Lower leg skin (tissue), 4 donors: ENCODE measurements around the gene SLC7A10. TPM values are rescaled to one million over a fixed set of nuclear protein-coding genes. Genes with fewer than 3 reads are reported as not detected.

ENCODE experiments used
- DNase-seq, 2 donors: peaks; one replicate each; pipeline ENCODE4 v3.0.0-alpha.2; 2019; ENCODE audit warnings: low spot score in 2 of 2
- H3K4me3 ChIP-seq: fragments of 200-600 bp; sonication (generic); 2 replicates; pipeline ENCODE4 v1.5.1; 2017; ENCODE audit warnings: mild to moderate bottlenecking, low read depth; ENCODE audit not compliant: poor library complexity, severe bottlenecking
- POLR2A ChIP-seq, 2 donors: fragments of 450-650 bp; IDR thresholded peaks; one replicate each; pipeline ENCODE4 v1.6.1; 2016 to 2017; ENCODE audit warnings: antibody characterized with exemption in 2 of 2, mild to moderate bottlenecking in 1 of 2, moderate library complexity in 1 of 2
- WGBS, 2 donors: methylation state at CpG; one replicate each; pipeline ENCODE4 v1.1.5; 2018; 5-methylcytosine and 5-hydroxymethylcytosine counted together
- intact Hi-C: fragments of 100-400 bp; cut with DNase I; formaldehyde crosslinking; loops from one replicate; pipeline ENCODE4 v1.15.0; 2023; ENCODE audit warnings: low total_unique reads
- total RNA-seq, 4 donors: library from RNA; depleted of rRNA; stranded (reverse); fragments of >200 nt; gene quantifications; one replicate each; pipeline ENCODE4 v1.1.0, GENCODE V29; 2016
- TF ChIP-seq, protein P1 (sequence below), 3 donors: fragments of 450-650 bp; IDR thresholded peaks; one replicate each; pipeline ENCODE4 v1.5.1; 2016; ENCODE audit warnings: antibody characterized with exemption in 3 of 3, mild to moderate bottlenecking in 3 of 3, moderate library complexity in 2 of 3

Gene SLC7A10
- total RNA-seq, 4 donors from 2014 or later = 0.62 TPM; not detected in 3

DNA sequence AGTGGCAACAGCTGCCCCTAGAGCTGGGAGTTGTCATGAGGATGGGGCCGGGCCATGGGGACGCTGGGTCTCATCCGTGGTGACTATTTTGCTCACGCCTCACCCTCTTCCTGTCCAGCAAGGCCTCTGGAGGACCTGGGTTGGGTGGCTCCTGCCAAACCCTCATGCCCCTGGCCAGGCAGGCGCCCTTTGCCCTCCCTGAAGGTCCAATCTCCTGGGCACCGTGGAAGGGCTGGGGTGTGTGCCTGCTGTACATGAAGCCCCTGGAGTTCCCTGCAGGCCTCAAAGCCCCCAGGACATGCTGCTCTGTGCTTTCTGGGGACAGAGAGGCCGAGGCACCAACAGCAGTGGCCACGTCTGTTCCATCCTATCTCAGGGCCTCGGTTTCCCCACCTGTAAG, 17.7 kb downstream of the SLC7A10 start:
- H3K4me3 ChIP-seq = no peak overlapping the region
- 86 to 90% methylated on average over 8 to 9 of the region's 9 CpGs for WGBS, 2 donors
- no peak for DNase-seq
- no peak for TF ChIP-seq POLR2A (IDR thresholded peaks at IDR 0.05)
- TF ChIP-seq, protein P1, sequence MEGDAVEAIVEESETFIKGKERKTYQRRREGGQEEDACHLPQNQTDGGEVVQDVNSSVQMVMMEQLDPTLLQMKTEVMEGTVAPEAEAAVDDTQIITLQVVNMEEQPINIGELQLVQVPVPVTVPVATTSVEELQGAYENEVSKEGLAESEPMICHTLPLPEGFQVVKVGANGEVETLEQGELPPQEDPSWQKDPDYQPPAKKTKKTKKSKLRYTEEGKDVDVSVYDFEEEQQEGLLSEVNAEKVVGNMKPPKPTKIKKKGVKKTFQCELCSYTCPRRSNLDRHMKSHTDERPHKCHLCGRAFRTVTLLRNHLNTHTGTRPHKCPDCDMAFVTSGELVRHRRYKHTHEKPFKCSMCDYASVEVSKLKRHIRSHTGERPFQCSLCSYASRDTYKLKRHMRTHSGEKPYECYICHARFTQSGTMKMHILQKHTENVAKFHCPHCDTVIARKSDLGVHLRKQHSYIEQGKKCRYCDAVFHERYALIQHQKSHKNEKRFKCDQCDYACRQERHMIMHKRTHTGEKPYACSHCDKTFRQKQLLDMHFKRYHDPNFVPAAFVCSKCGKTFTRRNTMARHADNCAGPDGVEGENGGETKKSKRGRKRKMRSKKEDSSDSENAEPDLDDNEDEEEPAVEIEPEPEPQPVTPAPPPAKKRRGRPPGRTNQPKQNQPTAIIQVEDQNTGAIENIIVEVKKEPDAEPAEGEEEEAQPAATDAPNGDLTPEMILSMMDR (IDR thresholded peaks at IDR 0.05) = no peak
- intact Hi-C loops = loop anchor here (10.0 kb wide), 1 partner anchor 547 kb away; no protein-coding TSS in a partner anchor

DNA sequence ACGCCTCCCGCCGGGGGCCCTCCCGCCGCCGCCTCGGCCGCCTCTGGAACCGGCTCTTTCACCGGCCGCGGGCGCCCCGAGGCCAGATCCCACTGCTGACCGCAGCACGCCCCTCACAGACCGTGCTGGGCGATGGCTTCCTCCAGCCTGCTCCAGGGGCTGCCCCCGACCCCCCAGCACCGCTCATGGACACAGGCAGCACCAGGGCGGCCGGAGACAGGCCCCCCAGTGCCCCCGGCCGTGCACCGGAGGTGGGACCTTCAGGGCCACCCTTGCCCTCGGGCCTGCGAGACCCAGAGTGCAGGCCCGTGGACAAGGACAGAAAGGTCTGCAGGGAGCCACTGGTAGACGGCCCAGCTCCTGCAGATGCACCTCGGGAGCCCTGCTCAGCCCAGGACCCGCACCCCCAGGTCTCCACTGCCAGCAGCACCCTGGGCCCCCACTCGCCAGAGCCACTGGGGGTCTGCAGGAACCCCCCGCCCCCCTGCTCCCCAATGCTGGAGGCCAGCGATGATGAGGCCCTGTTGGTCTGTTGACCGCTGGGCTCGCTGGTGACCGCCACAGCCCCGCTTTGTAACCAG, 18.5 kb downstream of the SLC7A10 start:
- intact Hi-C loops = loop anchor here (10.0 kb wide), 1 partner anchor 548 kb away; no protein-coding TSS in a partner anchor
- no peak overlapping the region for H3K4me3 ChIP-seq
- WGBS, 2 donors = 93 to 95% methylated on average over 18 to 21 of the region's 38 CpGs
- no peak for DNase-seq
- TF ChIP-seq, protein P1 (IDR thresholded peaks at IDR 0.05) = no peak
- no peak for TF ChIP-seq POLR2A (IDR thresholded peaks at IDR 0.05)

DNA sequence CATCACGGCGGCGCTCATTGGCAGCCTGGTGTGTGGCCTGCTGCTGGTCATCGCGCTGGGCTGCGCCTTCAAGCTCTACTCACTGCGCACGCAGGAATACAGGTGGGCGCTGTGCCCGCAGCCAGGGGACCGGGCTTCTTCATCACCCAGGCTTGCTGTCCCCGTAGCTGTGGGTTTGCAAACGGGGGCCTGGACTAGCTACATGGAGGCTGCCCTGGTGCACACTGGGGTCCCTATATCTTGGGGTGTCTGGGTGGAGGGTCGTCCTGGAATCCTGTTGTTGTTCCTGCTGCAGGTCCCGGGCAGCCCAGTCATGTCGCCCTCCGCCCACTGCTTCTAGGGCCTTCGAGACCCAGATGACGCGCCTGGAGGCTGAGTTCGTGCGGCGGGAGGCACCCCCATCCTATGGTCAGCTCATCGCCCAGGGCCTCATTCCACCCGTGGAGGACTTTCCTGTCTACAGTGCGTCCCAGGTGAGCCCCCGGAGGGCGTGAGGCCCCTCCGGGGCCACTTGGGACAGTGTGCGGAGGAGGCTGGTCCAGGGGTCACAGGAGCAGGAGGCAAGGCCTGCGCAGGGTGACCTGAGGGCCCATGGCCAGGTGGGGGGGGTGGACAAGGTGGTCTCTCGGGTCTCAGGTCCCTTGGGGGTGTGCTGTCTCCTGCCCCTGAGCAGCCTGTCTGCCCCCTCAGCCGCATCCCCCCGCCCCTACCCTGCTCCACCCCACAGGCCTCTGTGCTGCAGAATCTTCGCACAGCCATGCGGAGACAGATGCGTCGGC, 19.2 kb downstream of the SLC7A10 start:
- intact Hi-C loops = loop anchor here (10.0 kb wide), 1 partner anchor 548 kb away; no protein-coding TSS in a partner anchor
- WGBS, 2 donors = 91 to 95% methylated on average over 19 to 33 of the region's 38 CpGs
- no peak overlapping the region for H3K4me3 ChIP-seq
- no peak for DNase-seq
- TF ChIP-seq POLR2A (IDR thresholded peaks at IDR 0.05) = no peak
- TF ChIP-seq, protein P1 (IDR thresholded peaks at IDR 0.05) = no peak

DNA sequence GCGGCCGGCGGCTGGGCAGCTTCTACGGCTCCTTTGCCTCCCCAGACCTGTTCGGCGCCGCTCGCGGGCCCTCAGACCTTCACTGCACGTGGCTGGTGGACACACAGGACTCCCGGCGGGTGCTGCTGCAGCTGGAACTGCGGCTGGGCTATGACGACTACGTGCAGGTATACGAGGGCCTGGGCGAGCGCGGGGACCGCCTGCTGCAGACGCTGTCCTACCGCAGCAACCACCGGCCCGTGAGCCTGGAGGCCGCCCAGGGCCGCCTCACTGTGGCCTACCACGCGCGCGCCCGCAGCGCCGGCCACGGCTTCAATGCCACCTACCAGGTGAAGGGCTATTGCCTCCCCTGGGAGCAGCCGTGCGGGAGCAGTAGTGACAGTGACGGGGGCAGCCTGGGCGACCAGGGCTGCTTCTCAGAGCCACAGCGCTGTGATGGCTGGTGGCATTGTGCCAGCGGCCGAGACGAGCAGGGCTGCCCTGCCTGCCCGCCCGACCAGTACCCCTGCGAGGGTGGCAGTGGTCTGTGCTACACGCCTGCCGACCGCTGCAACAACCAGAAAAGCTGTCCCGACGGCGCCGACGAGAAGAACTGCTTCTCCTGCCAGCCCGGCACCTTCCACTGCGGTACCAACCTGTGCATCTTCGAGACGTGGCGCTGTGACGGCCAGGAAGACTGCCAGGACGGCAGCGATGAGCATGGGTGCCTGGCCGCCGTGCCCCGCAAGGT, 20.0 kb downstream of the SLC7A10 start:
- DNase-seq = no peak
- H3K4me3 ChIP-seq = no peak overlapping the region
- intact Hi-C loops = loop anchor here (10.0 kb wide), 1 partner anchor 549 kb away; no protein-coding TSS in a partner anchor
- 92 to 95% methylated on average over 37 to 54 of the region's 64 CpGs for WGBS, 2 donors
- TF ChIP-seq, protein P1 (IDR thresholded peaks at IDR 0.05) = no peak
- no peak for TF ChIP-seq POLR2A (IDR thresholded peaks at IDR 0.05)

DNA sequence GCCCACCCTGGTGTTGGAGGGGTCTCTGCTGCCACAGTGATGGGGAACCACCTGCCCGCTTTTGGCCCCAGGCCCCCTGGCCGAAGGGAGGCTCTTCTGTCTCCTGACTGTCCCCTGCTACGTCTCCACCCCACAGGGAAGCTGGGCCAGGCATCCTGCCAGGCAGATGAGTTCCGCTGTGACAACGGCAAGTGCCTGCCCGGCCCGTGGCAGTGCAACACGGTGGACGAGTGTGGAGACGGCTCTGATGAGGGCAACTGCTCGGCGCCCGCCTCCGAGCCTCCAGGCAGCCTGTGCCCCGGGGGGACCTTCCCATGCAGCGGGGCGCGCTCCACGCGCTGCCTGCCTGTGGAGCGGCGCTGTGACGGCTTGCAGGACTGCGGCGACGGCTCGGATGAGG, 20.5 kb downstream of the SLC7A10 start:
- no peak for DNase-seq
- intact Hi-C loops = loop anchor here (10.0 kb wide), 1 partner anchor 550 kb away; no protein-coding TSS in a partner anchor
- H3K4me3 ChIP-seq = no peak overlapping the region
- 88 to 89% methylated on average over 8 to 18 of the region's 27 CpGs for WGBS, 2 donors
- TF ChIP-seq, protein P1 (IDR thresholded peaks at IDR 0.05) = no peak
- no peak for TF ChIP-seq POLR2A (IDR thresholded peaks at IDR 0.05)
